GM18508 (cell line): ENCODE measurements around the gene ANKRD10.

Source experiments
- ATAC-seq: cut with Tn5 transposase; IDR thresholded peaks from one replicate; pipeline ENCODE4 v1.9.1; 2021; ENCODE audit warnings: moderate number of reproducible peaks; ENCODE audit not compliant: insufficient read depth, unreplicated experiment

The ANKRD10 gene

GRCh38 chr13:110836605-110836903 lies 78.3 kb downstream of the ANKRD10 start:
- ATAC-seq = no peak

DNA sequence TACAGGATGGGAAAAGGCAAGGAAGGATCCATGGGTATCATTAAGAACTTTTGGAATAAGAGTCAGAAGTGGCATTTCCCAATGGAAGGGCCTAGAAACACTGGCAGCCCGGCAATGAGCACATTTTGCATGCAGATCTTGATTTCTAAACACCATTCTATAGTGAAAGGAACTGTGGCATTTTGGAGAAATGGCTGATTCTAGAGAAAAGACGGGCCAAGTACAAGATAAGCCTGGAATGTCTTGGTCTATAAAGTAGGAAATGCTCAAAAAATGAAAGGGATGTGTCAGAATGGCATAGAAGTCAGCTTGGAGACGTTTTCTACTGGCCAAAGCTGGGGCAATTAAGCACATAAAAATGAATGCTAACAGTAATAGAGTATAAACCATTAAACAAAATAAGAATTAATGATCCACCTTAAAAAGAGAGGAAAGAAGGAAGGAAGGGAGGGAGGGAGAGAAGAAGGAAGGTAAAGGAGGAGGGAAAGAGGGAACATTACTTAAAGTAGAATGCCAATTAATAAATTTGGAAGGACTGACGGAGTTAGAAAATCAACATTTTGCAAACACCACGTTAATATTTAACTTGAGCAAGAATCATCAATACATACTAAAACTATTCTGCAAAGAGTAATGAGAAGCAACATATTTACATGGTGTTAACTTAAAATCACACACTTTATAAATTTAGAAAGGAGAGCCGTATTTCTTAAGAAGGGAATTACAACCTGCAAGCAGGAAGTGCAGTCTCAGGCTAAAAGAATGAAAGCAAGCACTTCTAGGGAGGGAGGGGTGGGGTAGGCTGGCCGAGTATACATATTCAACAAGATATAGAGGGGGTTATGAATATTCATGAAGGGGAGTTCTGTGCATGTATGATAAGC lies 78.9 kb downstream of the ANKRD10 start:
- ATAC-seq = no peak

DNA sequence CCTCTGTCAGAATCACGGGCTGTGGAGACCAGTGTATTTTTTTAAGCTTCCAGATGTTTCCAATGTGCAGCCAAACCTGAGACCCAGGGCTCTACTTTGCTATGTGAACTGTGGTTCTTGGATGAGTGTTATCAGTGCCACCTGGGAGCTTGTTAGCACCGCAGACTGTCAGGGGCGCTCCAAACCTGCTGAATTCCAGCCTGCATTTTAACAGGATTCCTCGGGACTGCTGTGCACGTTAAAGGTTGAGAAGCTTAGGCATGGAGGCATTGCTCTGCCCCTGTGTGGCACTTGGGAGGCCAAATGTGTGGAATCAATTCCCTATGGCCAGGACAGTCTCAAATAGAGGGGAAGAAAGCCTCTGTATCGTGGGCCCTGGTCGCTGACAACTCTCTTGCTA lies 80.3 kb downstream of the ANKRD10 start:
- ATAC-seq = no peak

GRCh38 chr13:110832531-110832930 lies 82.3 kb downstream of the ANKRD10 start:
- no peak for ATAC-seq

DNA sequence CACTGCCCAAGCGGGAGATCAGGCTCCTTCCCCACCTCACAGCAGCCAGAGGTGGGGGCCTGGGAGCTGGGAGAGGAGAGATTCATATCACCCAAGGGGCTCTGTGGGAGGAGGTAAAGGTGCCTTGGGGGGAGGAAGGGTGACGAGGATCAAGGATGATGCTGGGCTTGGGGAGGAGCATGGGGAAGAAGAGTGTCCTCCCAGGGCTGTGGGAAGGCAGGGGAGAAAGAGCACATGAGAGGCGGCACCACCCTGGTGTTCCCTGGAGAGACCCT lies 82.7 kb downstream of the ANKRD10 start:
- no peak for ATAC-seq

- no peak for ATAC-seq
Observed at GRCh38 chr13:110831437-110832204, 83.2 kb downstream of the ANKRD10 start.

DNA sequence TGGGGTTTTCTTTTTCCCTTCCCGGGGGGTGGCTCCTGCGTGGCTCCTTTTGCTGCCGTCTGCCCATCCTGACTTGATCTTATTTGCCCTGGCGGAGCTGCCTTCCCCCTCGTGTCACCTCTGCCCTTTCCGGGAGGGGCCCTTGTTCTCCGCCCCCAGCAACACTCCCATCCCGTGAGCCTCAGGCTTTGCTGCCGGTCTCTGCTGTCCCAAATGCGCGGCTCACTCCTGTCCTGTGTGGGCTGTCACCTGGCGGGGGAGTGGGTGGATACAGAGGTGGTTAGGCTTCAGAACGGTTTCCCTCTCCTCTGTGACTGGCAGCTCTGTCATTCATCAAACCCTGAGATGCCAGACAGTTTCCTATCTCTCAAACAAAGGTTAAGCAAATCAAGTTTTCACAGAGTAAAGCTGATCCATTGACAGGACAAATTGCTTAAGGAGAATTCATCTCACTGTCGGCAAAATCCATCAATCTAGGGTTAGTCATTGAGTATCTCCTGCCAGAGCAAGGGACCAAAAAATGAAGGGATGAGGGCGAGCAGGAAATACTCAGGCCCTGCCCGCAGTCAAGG lies 84.0 kb downstream of the ANKRD10 start:
- no peak for ATAC-seq

- ATAC-seq = no peak
Observed at GRCh38 chr13:110830331-110830730, 84.5 kb downstream of the ANKRD10 start.

DNA sequence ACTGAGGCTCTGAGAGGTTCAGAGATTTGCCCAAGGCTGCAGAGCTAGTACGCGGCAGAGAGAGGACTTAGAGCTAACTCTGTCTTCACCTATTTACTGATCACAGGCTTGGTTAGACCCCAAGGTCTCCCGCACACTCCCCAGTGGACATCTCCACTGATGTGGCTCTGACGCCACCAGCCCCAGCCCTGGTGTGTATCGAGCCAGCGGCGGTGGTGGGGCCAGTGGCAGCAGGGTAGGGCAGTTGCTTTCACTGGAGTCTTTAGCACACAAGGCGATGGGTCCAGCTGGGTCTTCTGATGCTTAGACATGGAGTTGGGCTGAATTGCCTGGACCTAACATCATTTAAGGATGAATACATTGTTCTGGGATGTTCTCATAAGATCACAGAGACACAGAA lies 85.4 kb downstream of the ANKRD10 start:
- no peak for ATAC-seq

DNA sequence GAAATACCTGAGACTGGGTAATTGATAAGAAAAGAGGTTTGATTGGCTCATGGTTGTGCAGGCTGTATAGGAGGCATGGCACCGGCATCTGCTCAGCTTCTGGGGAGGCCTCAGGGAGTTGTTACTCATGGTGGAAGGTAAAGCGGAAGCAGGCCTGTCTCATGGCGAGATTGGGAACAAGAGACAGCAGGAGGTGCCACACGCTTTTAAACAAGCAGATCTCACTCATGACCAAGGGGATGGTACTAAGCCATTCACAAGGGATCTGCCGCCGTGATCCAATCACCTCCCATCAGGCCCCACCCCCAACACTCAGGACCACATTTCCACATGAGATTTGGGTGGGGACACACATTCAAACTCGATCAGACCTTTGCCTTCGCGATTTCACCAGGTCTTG lies 86.2 kb downstream of the ANKRD10 start:
- ATAC-seq = no peak
